DOHH2 (cell line): ENCODE measurements around the gene TM4SF5.

ENCODE experiments used
- H3F3A ChIP-seq: fragments of 200-600 bp; sonication (generic), shearing (Covaris generic); 2 replicates; pipeline ENCODE4 v1.6.0; 2016; ENCODE audit warnings: antibody characterized with exemption, mild to moderate bottlenecking; ENCODE audit not compliant: control insufficient read depth, insufficient read depth
- H3K27ac ChIP-seq: fragments of 200-600 bp; sonication (generic); 2 replicates; pipeline ENCODE4 v1.5.1; 2014; ENCODE audit warnings: low read depth, mild to moderate bottlenecking, low read length, moderate library complexity
- H3K27me3 ChIP-seq: fragments of 200-600 bp; sonication (generic); 2 replicates; pipeline ENCODE4 v1.6.1; 2014; ENCODE audit warnings: mild to moderate bottlenecking, low read length, mixed read lengths; ENCODE audit not compliant: control insufficient read depth
- H3K36me3 ChIP-seq: fragments of 200-600 bp; sonication (generic); 2 replicates; pipeline ENCODE4 v1.6.1; 2014; ENCODE audit warnings: mild to moderate bottlenecking, low read length, moderate library complexity, mixed read lengths; ENCODE audit not compliant: control insufficient read depth
- H3K4me1 ChIP-seq: fragments of 200-600 bp; sonication (generic); 2 replicates; pipeline ENCODE4 v1.6.1; 2014; ENCODE audit warnings: mild to moderate bottlenecking, low read length, mixed read lengths; ENCODE audit not compliant: control insufficient read depth
- H3K4me2 ChIP-seq: fragments of 200-600 bp; sonication (generic); 2 replicates; pipeline ENCODE4 v1.6.0; 2014; ENCODE audit warnings: mild to moderate bottlenecking, low read length, moderate library complexity
- H3K4me3 ChIP-seq: fragments of 200-600 bp; sonication (generic); 2 replicates; pipeline ENCODE4 v1.5.1; 2014; ENCODE audit warnings: mild to moderate bottlenecking, low read length, mixed read lengths
- H3K79me2 ChIP-seq: fragments of 200-600 bp; sonication (generic); 2 replicates; pipeline ENCODE4 v1.6.1; 2014; ENCODE audit warnings: mild to moderate bottlenecking, low read length, mixed read lengths; ENCODE audit not compliant: control insufficient read depth
- H3K9me2 ChIP-seq: fragments of 200-600 bp; sonication (generic); replicated peaks from 2 replicates; pipeline ENCODE4 v1.6.1; 2014; ENCODE audit warnings: mild to moderate bottlenecking, low read length, mixed read lengths; ENCODE audit not compliant: control insufficient read depth
- H3K9me3 ChIP-seq: fragments of 200-600 bp; sonication (generic); 2 replicates; pipeline ENCODE4 v1.6.1; 2014; ENCODE audit warnings: antibody characterized with exemption, low read length, mixed read lengths; ENCODE audit not compliant: control insufficient read depth, insufficient read depth
- H4K20me1 ChIP-seq: fragments of 200-600 bp; sonication (generic); 2 replicates; pipeline ENCODE4 v1.6.0; 2014; ENCODE audit warnings: low read depth, mild to moderate bottlenecking, antibody characterized with exemption, low read length, moderate library complexity; ENCODE audit not compliant: control insufficient read depth, insufficient read depth
- CTCF ChIP-seq: fragments of 200-600 bp; sonication (generic); IDR thresholded peaks from one replicate; pipeline ENCODE4 v1.5.1; 2014; ENCODE audit warnings: antibody characterized with exemption, mild to moderate bottlenecking, low read depth, low read length; ENCODE audit not compliant: poor library complexity, severe bottlenecking
- EZH2phosphoT487 ChIP-seq: fragments of 200-600 bp; sonication (generic); IDR thresholded peaks from 2 replicates; pipeline ENCODE4 v1.6.1; 2017; ENCODE audit warnings: borderline replicate concordance, mild to moderate bottlenecking, antibody characterized with exemption, low read length, moderate library complexity, mixed read lengths

Gene TM4SF5

GRCh38 chr17:4741544-4741943, 30.1 kb upstream of the TM4SF5 start:
- Histone ChIP-seq H3K27me3 (peaks cover 35% of the 10 kb centered on the region), H3K27ac (no peak overlapping the region), H3K4me3 (no peak overlapping the region), H3K9me3 (no peaks in the 10 kb centered on the region), H3K79me2 (no peaks in the 10 kb centered on the region), H3K36me3 (no peaks in the 10 kb centered on the region), H3K4me1 (peaks cover 22% of the 10 kb centered on the region), H3F3A (0 out of 2 replicates have a peak, but pooled peaks cover 2% of the 10 kb centered on the region), H3K4me2 (no peak overlapping the region), H3K9me2 (no peaks in the 10 kb centered on the region), H4K20me1 (no peaks in the 10 kb centered on the region; the same call in 1 of the 2 replicates)
- no peak for TF ChIP-seq CTCF

- TF ChIP-seq CTCF = no peak
- no peak for TF ChIP-seq EZH2phosphoT487
- H3K27me3 ChIP-seq = peaks cover 35% of the 10 kb centered on the region
Observed at GRCh38 chr17:4742133-4742532, 29.6 kb upstream of the TM4SF5 start.

GRCh38 chr17:4742629-4743028, 29.1 kb upstream of the TM4SF5 start:
- H3K4me1 ChIP-seq = peaks cover 22% of the 10 kb centered on the region
- no peak overlapping the region for H3K4me3 ChIP-seq
- H3K27ac ChIP-seq = no peak overlapping the region
- H3K79me2 ChIP-seq = no peaks in the 10 kb centered on the region
- H3F3A ChIP-seq = 0 out of 2 replicates have a peak, but pooled peaks cover 2% of the 10 kb centered on the region
- no peaks in the 10 kb centered on the region for H3K9me2 ChIP-seq
- no peaks in the 10 kb centered on the region; the same call in 1 of the 2 replicates for H4K20me1 ChIP-seq
- no peaks in the 10 kb centered on the region for H3K9me3 ChIP-seq
- no peak overlapping the region for H3K4me2 ChIP-seq
- H3K36me3 ChIP-seq = no peaks in the 10 kb centered on the region
- TF ChIP-seq EZH2phosphoT487 (no peak), CTCF (no peak)
- peaks cover 35% of the 10 kb centered on the region for H3K27me3 ChIP-seq

More at GRCh38 chr17:4742133-4742532, 29.6 kb upstream of the TM4SF5 start:
- no peaks in the 10 kb centered on the region for H3K9me2 ChIP-seq
- no peaks in the 10 kb centered on the region; the same call in 1 of the 2 replicates for H4K20me1 ChIP-seq
- H3K4me2 ChIP-seq = no peak overlapping the region
- H3K9me3 ChIP-seq = no peaks in the 10 kb centered on the region
- no peak overlapping the region for H3K27ac ChIP-seq
- no peak overlapping the region for H3K4me3 ChIP-seq
- H3F3A ChIP-seq = 0 out of 2 replicates have a peak, but pooled peaks cover 2% of the 10 kb centered on the region
- no peaks in the 10 kb centered on the region for H3K36me3 ChIP-seq
- H3K79me2 ChIP-seq = no peaks in the 10 kb centered on the region
- peaks cover 22% of the 10 kb centered on the region for H3K4me1 ChIP-seq

- Histone ChIP-seq H3F3A (no peaks in the 10 kb centered on the region), H3K27ac (no peak overlapping the region), H3K27me3 (peaks cover 38% of the 10 kb centered on the region), H4K20me1 (no peaks in the 10 kb centered on the region; the same call in 1 of the 2 replicates), H3K9me3 (no peaks in the 10 kb centered on the region), H3K79me2 (no peaks in the 10 kb centered on the region), H3K36me3 (no peaks in the 10 kb centered on the region), H3K9me2 (no peaks in the 10 kb centered on the region), H3K4me1 (peaks cover 26% of the 10 kb centered on the region), H3K4me3 (no peak overlapping the region), H3K4me2 (no peak overlapping the region)
- TF ChIP-seq EZH2phosphoT487 = no peak
- no peak for TF ChIP-seq CTCF
Observed at GRCh38 chr17:4743216-4743615, 28.5 kb upstream of the TM4SF5 start.
